GM04503 (cell line): ENCODE results near the gene MOBP.
"Not testable (repeated sequence)": the region's sequence is repeated elsewhere in the genome, so short reads cannot be mapped to it uniquely, and the experiment has no call there.

Source experiments
- DNase-seq: peaks from one replicate; pipeline ENCODE4 v3.0.0-alpha.2; 2012; ENCODE audit warnings: low read depth

Gene MOBP

DNA sequence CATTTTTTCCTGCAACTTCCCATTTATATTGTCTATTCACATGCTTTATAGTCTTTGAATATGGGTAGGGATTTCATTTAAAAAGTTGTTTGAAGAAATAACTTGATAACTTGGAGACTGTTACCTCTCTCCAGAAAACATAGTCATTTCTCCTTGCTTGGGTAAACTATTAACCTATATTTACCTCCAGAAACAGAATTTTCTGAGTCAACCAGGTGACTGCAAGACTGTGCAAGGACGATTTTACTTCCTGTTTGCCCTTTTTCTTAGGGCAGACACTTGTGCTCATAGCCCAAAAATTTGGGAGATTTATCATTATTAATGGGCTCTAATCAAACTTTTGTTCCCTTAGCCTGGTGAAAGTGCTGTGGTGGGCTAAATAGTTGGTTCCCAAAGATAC is 14.3 kb upstream of the MOBP start:
- DNase-seq, result no peak

GRCh38 chr3:39453872-39454271 is 13.6 kb upstream of the MOBP start:
- DNase-seq, result not testable (repeated sequence)

DNA sequence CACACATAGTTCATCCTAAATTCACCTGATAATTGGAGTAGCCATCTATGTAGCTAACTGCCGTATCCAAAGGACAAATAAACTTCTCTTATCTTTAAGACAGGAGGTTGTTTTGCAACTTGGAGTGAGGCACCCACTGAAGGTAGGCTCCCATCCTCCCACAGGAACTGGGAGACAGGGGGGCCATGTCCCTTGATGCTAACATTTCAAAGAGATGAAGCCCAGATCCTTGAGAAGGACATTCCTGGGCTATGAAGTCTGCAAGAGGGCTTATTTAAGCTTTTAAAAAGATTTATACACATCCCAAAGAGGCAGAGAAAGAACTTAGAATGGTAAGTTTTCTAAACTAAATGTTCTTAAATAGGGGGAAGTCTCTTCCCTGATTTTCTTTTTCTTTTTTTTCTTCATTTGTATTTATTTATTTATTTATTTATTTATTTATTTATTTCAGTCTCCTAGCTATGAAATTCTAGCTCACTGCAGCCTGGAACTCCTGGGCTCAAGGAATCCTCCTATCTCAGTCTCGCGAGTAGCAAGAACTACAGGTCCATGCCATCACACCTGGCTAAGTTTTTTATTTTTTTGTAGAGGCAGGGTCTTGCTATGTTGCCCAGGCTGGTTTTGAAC is 12.8 kb upstream of the MOBP start:
- DNase-seq, result no peak

DNA sequence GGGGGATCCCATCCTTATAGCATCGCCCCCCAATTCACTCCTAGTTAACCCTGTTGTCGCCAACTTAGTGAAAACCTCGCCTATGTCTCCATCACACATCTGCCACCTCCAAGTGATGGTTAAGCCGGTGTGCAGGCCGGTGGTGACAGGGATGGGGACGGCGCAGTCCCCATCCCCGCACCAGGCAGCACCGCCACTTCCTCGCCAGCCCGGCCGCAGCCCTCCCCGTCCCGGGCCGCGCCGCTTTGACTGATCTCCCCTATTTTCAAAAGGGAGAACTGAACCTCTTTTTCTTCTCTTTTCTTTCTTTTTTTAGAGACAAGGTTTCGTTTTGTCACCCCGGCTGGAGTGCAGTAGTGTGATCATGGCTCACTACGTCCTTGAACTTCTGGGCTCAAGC is 11.3 kb upstream of the MOBP start:
- DNase-seq, result no peak

- no peak for DNase-seq
Measured at GRCh38 chr3:39457361-39457760, 10.1 kb upstream of the MOBP start.

- not testable (repeated sequence) for DNase-seq
Measured at GRCh38 chr3:39458579-39458978, 8.9 kb upstream of the MOBP start.

- DNase-seq, result no peak
Measured at GRCh38 chr3:39460677-39461076, 6.8 kb upstream of the MOBP start.

DNA sequence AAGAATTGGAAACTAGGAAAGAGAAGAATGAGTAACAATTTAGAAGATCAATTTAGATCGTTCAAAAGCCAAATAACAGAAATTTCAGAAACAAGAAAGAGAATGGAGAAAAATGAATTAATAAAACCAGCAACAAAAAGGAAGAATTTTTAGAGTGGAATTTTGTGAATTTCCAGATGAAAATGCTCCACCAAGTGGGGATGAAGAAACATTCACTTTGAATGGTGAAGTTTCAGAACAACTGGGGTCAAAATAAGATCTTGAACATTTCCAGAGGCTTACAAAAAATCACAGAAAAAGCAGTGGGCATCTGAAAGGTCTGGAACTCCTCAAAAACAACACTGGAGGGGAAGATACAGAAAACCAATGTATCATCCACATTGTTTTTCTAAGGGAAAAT is 4.2 kb upstream of the MOBP start:
- DNase-seq, result no peak

- no peak for DNase-seq
Measured at GRCh38 chr3:39466988-39467387, 492 bp upstream of the MOBP start.

- no peak for DNase-seq
Measured at GRCh38 chr3:39468108-39468436, 592 bp downstream of the MOBP start.

DNA sequence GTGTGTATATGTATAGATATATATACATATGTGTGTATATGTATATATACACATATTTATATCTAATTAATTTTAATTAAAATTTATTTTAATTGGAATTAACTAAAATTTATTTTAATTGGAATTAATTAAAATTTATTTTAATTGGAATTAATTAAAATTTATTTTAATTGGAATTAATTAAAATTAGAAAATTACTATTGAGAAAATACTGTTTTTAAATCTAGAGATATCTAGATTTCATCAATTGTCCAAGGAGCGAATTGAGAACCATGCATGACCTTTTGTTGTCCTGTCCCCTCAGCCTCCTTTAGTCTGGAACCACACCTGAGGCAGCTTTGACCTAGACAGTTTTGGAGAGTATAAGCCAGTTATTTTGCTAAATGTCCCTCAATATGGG is 1.8 kb downstream of the MOBP start:
- DNase-seq, result no peak

DNA sequence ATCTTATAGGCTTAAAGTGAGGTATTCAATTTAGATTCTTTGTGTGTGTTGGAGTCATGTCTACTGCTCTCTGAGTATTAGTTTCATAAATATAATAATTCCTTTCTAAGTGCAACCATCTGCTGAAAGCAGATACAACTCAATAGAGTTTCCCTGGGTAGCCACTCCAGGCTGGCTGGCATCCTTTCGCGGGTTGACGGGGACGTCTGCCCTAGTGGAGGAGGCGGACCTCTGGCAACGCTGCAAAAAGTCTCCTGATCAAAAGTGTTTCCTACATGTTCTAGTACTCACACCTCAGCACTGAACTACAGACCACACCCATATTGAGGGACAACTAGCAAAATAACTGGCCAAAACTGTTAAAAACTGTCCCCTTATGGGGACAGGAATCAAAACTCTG is 2.5 kb downstream of the MOBP start:
- no peak for DNase-seq

DNA sequence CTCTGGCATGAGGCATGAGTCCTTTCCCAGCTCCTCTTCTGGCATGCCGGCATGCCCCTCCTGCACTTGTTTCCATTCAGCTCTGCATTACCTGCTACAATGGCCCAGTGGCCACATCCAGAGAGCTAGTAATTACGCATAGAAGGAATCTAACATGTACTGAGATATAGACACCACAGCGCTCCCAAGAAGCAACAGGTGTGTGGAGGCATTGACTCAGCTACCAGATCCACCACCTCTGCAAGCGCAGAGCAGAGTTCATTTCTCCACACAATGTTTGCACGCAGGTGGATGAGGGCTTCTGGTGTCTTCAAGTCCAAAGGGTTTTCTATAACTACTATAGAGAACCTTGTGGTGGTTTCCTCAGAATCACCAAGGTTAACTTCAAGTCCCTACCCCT is 4.2 kb downstream of the MOBP start:
- no peak for DNase-seq

DNA sequence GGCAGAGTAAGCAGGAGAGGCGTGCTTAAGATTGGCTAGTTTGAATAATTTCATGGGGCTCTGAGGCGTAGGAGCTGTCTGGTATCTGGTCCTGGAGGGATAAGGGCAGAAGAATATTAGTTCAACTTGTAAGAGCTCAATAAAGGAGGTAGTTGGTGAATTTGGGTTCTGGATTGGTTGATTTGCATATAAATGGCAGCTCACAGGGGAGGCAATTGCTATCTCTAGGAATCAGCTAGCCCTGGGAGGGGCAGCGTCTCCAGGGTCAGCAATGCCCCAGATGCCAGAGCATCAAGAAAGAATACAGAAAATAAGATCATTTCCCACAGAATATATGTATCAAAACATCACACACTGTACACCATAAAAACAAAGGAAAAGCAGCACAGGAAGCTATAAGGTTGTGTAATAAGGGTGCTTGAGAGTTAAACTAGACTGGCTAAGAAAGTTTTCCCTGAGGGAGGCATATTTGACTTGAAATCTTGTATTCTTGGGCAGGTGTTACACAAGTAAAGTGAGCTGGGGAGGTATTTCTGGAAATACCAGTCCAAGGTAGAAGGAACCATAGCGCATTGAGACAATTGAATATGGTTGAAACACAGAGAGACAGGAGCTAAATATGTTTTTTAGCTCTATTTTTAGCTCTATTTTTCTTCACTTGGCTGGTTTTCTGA is 6.1 kb downstream of the MOBP start:
- no peak for DNase-seq

DNA sequence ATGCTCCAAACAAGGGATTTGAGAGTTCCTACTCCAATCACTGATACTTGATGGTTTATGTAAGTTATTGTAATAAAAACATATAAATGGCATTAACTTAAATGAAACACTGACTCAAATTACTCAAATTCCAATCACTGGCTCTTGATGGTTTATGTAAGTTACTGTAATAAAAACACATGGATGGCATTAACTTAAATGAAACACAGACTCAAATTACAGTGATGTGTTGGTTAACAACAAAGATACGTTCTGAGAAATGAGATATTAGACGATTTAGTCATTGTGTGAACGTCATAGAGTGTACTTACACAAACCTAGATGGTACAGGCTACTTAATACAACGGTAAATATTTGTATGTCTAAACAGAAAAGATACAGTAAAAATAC is 6.6 kb downstream of the MOBP start:
- no peak for DNase-seq

DNA sequence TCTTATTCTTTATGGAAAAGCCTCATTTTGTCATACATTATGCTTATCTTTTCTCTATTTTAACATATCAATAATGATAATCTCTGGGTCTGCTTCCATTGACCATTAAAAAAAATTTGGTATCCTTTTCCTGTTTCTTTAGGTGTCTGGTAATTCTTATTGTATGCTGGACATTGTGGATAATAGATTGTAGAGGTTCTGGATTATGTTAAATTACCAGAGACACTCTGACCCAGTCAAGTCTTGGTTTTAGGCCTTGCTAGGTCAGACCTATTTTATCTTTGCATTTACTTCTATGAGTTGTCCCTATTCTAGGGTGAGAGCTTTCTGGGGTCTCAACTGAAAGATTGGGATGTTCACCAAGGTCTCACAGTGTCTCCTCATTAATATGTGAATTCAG is 9.3 kb downstream of the MOBP start:
- no peak for DNase-seq

DNA sequence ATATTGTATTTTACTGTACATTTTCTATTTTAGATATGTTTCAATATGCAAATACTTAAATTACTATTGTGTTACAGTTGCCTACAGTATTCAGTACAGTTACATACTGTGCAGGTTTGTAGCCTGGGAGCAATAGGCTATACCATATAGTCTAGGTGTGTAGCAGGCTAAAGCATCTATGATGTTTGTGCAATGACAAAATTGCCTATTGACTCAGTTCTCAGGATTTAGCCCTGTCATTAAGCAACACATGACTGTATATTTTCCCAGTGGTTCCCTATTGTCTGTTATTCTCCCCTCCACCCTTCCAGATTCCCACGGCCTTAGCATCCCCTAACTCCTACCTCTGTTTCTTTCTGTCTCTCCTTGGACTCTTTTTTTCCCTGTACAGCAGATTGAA is 10.7 kb downstream of the MOBP start:
- DNase-seq, result no peak

DNA sequence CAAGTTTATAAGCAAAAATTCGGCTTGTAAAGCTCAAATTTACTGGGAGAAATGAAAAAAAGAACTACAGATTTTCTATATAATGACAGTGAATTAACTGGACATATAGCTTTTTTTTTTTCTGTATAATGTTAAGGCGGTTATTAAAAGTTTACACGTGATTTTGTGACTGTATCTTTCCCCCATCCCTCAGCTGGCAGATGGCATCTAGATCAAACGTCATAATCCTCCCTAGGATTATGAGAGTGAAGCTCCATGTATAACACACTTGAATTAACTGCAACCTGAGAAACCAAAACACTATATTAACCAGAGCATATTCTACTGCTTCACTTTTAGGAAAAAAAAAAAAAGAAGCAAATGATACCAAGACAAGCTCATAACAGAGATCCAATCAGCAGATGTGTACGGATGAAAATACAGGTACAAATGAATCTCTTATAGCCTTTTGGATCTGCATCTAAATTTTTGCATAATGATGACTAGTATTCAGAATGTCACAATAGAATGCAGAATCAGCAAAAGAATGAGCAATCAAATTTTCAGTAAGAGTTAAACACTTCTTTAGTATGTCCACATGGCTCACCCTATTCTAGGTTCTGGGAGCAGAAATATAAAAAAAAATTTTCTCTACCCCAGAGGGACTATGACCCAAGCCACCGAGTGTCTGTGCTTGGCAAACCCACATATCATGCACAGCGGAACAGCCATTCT is 12.4 kb downstream of the MOBP start:
- DNase-seq, result no peak

DNA sequence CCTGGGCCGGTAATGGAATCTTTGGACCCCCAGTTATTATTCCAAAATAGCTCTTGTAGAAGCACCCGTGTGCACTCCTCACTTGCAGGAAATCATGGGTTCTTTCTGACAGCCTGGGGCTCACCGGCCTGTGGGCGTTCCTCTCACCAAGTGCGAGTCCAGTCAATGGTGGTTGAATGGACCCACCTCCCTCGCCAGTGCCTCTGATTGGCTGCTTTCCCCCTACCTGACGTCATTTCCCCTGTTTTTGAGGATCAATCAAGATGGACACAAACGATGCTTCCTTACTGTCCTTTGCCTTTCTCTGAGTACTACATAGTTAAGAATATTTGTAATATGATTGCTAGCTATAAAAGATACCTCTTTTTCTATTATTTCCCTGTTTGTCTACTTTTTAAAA is 18.1 kb downstream of the MOBP start:
- no peak for DNase-seq

GRCh38 chr3:39491014-39491413 is 23.5 kb downstream of the MOBP start:
- no peak for DNase-seq

DNA sequence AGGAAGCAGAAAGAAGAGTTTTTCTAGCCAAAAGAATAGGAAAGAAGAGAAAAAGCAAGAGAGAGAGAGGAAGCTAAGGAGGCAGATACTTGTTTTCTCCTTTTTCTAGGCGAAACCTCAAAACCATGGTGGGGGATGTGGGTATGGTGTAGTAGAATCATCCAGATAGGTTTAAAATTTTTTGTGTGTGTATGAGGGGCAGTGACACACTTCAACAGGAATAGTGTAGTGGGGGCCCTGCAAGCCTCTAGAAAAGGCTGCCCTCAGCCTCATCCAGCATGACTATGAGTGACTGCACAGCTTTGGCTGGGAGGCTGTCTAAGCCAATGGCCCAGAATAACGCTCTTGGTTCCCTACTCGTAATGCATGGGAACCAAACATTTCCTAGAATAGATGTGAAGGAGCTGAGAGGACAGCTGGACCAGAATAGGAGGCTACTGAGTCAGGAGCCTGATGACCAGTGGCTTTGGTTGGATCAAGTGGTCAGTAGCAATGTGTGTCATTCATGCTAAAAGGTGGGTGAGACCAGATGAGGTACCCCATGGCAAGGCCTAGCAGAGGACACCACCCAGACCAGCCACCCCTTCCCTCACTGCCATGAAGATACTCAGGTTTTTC is 24.4 kb downstream of the MOBP start:
- no peak for DNase-seq

DNA sequence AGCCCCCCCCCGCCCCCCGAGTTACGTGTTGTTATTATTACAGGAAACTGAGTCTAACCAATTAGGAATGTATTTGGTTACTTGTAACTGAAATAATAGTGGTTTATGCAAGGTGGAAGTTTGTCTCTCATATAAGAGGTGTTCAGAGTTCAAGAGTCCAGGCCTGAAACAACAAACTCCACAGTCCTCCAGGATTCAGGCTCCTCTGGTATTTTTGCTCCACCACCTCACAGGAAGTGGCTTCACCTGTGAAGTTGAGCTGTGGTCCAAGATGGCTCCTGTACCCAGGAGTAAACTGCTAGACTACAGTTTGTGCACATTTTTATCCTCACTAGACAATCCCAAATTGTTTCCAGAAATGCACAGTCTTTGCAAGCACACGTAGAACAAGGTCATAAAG is 27.3 kb downstream of the MOBP start:
- DNase-seq, result no peak

DNA sequence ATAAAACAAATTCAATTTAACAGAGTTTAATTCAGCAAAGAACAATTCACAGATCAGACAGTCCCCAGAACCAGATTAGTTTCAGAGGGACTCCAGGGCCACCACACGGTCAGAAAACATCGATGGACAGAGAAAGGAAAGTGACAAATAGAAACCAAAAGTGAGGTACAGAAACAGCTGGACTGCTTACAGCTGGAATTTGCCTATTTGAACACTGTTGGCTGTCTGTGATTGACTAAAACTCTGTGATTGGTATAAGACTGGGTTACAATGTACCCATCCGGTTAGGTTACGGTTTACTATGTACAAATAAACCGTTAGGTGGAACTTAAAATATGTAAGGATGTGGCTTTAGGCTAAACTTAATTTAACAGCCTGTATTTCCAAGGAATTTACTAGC is 30.3 kb downstream of the MOBP start:
- no peak for DNase-seq
